ENCODE results near the gene ZNF177. TPM values are rescaled to one million over a fixed set of nuclear protein-coding genes. Genes with fewer than 3 reads are reported as not detected.

ZNF177 gene
- total RNA-seq, 4 donors from 2014 or later, result 1.8 to 10.2 (median 2.9) TPM

- no peak for DNase-seq (ENCODE audit: low spot score)
- ATAC-seq (ENCODE audit: low FRiP score), result no peak
- TF ChIP-seq CTCF (IDR thresholded peaks at IDR 0.05), result no peak
Measured at GRCh38 chr19:9354651-9355050, 8.2 kb upstream of the ZNF177 start.

GRCh38 chr19:9370738-9371619 lies 8.2 kb downstream of the ZNF177 start:
- no peak for DNase-seq (ENCODE audit: low spot score)
- no peak for ATAC-seq (ENCODE audit: low FRiP score)
- no peak for TF ChIP-seq CTCF (IDR thresholded peaks at IDR 0.05)

- no peak for TF ChIP-seq CTCF (IDR thresholded peaks at IDR 0.05)
- DNase-seq (ENCODE audit: low spot score), result no peak
- no peak for ATAC-seq (ENCODE audit: low FRiP score)
Measured at GRCh38 chr19:9381361-9381785, 18.6 kb downstream of the ZNF177 start.

GRCh38 chr19:9406798-9407352 lies 44.1 kb downstream of the ZNF177 start:
- peak; percentile 23 for DNase-seq (ENCODE audit: low spot score)
- no peak for TF ChIP-seq CTCF (IDR thresholded peaks at IDR 0.05)

GRCh38 chr19:9407827-9408226 lies 45.0 kb downstream of the ZNF177 start:
- no peak for TF ChIP-seq CTCF (IDR thresholded peaks at IDR 0.05)
- DNase-seq (ENCODE audit: low spot score), result no peak
- ATAC-seq (ENCODE audit: low FRiP score), result no peak

More at GRCh38 chr19:9406798-9407352, 44.1 kb downstream of the ZNF177 start:
- no peak for ATAC-seq (ENCODE audit: low FRiP score)

GRCh38 chr19:9413240-9413954 lies 50.6 kb downstream of the ZNF177 start:
- TF ChIP-seq CTCF (IDR thresholded peaks at IDR 0.05), result no peak
- no peak for DNase-seq (ENCODE audit: low spot score)
- ATAC-seq (ENCODE audit: low FRiP score), result no peak
